GM23248 (cell line): Measurements from ENCODE around the gene PDK1. TPM values are rescaled to one million over a fixed set of nuclear protein-coding genes. Genes with fewer than 3 reads are reported as not detected.
"Not testable (repeated sequence)": the region's sequence is repeated elsewhere in the genome, so short reads cannot be mapped to it uniquely, and the experiment has no call there.

Experiments
- DNase-seq: peaks from one replicate; pipeline ENCODE4 v3.0.0-alpha.2; 2015
- H2AFZ ChIP-seq: fragments of 200-600 bp; sonication (generic); 2 replicates; pipeline ENCODE4 v1.6.1; 2016; ENCODE audit warnings: antibody characterized with exemption
- H3F3A ChIP-seq: fragments of 200-600 bp; sonication (generic); 2 replicates; pipeline ENCODE4 v1.6.1; 2016; ENCODE audit warnings: mild to moderate bottlenecking, antibody characterized with exemption, mixed run types; ENCODE audit not compliant: insufficient read depth
- H3K27ac ChIP-seq: fragments of 200-600 bp; sonication (generic); 2 replicates; pipeline ENCODE4 v1.5.1; 2016; ENCODE audit warnings: mild to moderate bottlenecking
- H3K27me3 ChIP-seq: fragments of 200-600 bp; sonication (generic); replicated peaks from 2 replicates; pipeline ENCODE4 v1.6.1; 2016; ENCODE audit warnings: mild to moderate bottlenecking; ENCODE audit not compliant: insufficient read depth
- H3K36me3 ChIP-seq: fragments of 200-600 bp; sonication (generic); 2 replicates; pipeline ENCODE4 v1.6.1; 2016; ENCODE audit warnings: low read depth, mild to moderate bottlenecking
- H3K4me1 ChIP-seq: fragments of 200-600 bp; sonication (generic); 2 replicates; pipeline ENCODE4 v1.6.1; 2016; ENCODE audit warnings: mild to moderate bottlenecking; ENCODE audit not compliant: insufficient read depth
- H3K4me2 ChIP-seq: fragments of 200-600 bp; sonication (generic); one replicate; pipeline ENCODE4 v1.6.1; 2016; ENCODE audit warnings: mild to moderate bottlenecking; ENCODE audit not compliant: unreplicated experiment
- H3K4me3 ChIP-seq: fragments of 200-600 bp; sonication (generic); 2 replicates; pipeline ENCODE4 v1.5.1; 2016; ENCODE audit warnings: mild to moderate bottlenecking
- H3K79me2 ChIP-seq: fragments of 200-600 bp; sonication (generic); 2 replicates; pipeline ENCODE4 v1.6.1; 2016; ENCODE audit warnings: mild to moderate bottlenecking; ENCODE audit not compliant: insufficient read depth
- H3K9ac ChIP-seq: fragments of 200-600 bp; sonication (generic); 2 replicates; pipeline ENCODE4 v1.6.1; 2016; ENCODE audit warnings: mild to moderate bottlenecking
- H3K9me2 ChIP-seq: fragments of 200-600 bp; sonication (generic); 2 replicates; pipeline ENCODE4 v1.6.1; 2016; ENCODE audit warnings: mixed run types, mild to moderate bottlenecking, moderate library complexity; ENCODE audit not compliant: insufficient read depth
- H3K9me3 ChIP-seq: fragments of 200-600 bp; sonication (generic); one replicate; pipeline ENCODE4 v1.6.1; 2017; ENCODE audit warnings: low read depth
- H4K20me1 ChIP-seq: fragments of 200-600 bp; sonication (generic); 2 replicates; pipeline ENCODE4 v1.6.0; 2016; ENCODE audit not compliant: insufficient read depth
- EZH2 ChIP-seq: fragments of 200-600 bp; sonication (generic); IDR thresholded peaks from 2 replicates; pipeline ENCODE4 v1.6.1; 2018; ENCODE audit warnings: antibody characterized with exemption, mild to moderate bottlenecking; ENCODE audit not compliant: insufficient read depth, poor library complexity, severe bottlenecking
- EZH2phosphoT487 ChIP-seq: fragments of 200-600 bp; sonication (generic); IDR thresholded peaks from 2 replicates; pipeline ENCODE4 v1.6.1; 2018; ENCODE audit warnings: antibody characterized with exemption, moderate library complexity, mild to moderate bottlenecking, low read depth; ENCODE audit not compliant: insufficient read depth
- WGBS, 2 experiments: methylation state at CpG; one replicate each; pipeline ENCODE4 v1.1.6; 2015 to 2017; ENCODE audit warnings: low lambda C conversion rate in 2 of 2, low coverage in 1 of 2; ENCODE audit errors: missing lambda C conversion rate in 2 of 2; 5-methylcytosine and 5-hydroxymethylcytosine counted together
- in situ Hi-C: fragments of 300-500 bp; cut with MboI; formaldehyde crosslinking; loops from 2 replicates; pipeline ENCODE4 v1.15.0; 2020
- polyA plus RNA-seq: library from polyadenylated mRNA; unstranded; fragments of >200 nt; fragmentation: Nextera tagmentation; extraction: Ambion mirVana; gene quantifications from 2 replicates; pipeline ENCODE4 v1.2.1, GENCODE V29; 2016
- total RNA-seq: library from RNA; depleted of rRNA; stranded (reverse); fragments of >200 nt; shearing (Covaris generic); gene quantifications from 2 replicates; pipeline ENCODE4 v1.2.3, GENCODE V29; 2014

Gene PDK1
- total and polyA plus RNA-seq, 2 experiments from 2014 or later = 22.7 to 53.9 TPM

DNA sequence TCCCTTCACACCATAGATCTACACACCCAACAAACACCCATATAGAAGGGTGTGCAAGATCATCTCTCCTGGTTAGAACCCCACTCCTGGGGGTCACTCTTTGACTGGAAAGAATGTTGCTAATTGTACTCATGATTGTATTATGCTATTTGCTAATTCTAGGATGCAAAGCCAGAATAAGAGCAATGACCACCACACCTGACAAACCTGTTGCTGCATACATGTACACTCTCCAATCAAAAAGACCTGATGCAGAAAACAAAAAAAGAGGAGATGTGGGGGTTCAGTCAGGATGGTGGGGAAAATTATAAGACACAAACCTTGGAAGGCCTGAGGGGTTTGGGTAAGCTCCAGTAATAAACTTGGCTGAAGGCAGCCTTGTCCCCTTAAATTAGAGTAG is 36.9 kb upstream of the PDK1 start:
- no peak for TF ChIP-seq EZH2
- TF ChIP-seq EZH2phosphoT487 = no peak
- DNase-seq = no peak

DNA sequence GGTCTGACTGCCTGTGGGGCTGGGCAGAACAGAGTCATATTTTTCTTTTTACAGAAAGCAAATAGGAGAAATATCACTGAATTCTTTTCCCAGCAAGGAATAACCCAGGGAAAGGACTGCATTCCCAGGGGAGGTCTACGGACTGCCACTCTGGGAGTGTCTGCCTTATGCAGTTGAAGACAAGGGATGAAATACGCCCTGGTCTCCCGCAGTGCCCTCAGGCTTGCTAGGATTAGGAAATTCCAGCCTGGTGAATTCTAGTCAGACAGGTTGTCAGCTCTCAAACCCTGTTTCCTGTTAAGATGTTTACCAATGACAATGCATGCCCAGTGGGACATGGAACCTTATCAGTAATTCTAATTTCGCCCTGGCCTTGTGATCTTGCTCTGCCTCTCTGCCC is 30.3 kb upstream of the PDK1 start:
- in situ Hi-C loops = no loop called here
- 82 to 92% methylated on average over 4 of the region's 4 CpGs for WGBS, 2 experiments
- H2AFZ ChIP-seq = no peak overlapping the region
- no peak overlapping the region for H3K4me2 ChIP-seq
- H4K20me1 ChIP-seq = no peaks in the 10 kb centered on the region
- no peak for DNase-seq
- no peak overlapping the region for H3K9ac ChIP-seq
- no peaks in the 10 kb centered on the region for H3K4me1 ChIP-seq
- H3K4me3 ChIP-seq = no peak overlapping the region
- H3K9me2 ChIP-seq = no peaks in the 10 kb centered on the region
- no peaks in the 10 kb centered on the region for H3K36me3 ChIP-seq
- H3K9me3 ChIP-seq = no peaks in the 10 kb centered on the region
- H3K27me3 ChIP-seq = no peaks in the 10 kb centered on the region
- TF ChIP-seq EZH2phosphoT487 (no peak), EZH2 (no peak)
- H3F3A ChIP-seq = no peaks in the 10 kb centered on the region
- no peaks in the 10 kb centered on the region for H3K79me2 ChIP-seq
- H3K27ac ChIP-seq = no peak overlapping the region

More for the DNA sequence above, 36.9 kb upstream of the PDK1 start:
- Histone ChIP-seq H3K27ac (no peak overlapping the region), H3K27me3 (no peaks in the 10 kb centered on the region), H3K4me1 (peaks cover 10% of the 10 kb centered on the region; the same call in 1 of the 2 replicates), H3K9me2 (no peaks in the 10 kb centered on the region), H3K9ac (no peak overlapping the region), H3F3A (peaks cover 10% of the 10 kb centered on the region), H3K4me2 (no peak overlapping the region), H2AFZ (no peak overlapping the region), H3K4me3 (no peak overlapping the region), H3K79me2 (no peaks in the 10 kb centered on the region), H4K20me1 (no peaks in the 10 kb centered on the region), H3K9me3 (no peaks in the 10 kb centered on the region), H3K36me3 (no peaks in the 10 kb centered on the region)
- in situ Hi-C loops = no loop called here

DNA sequence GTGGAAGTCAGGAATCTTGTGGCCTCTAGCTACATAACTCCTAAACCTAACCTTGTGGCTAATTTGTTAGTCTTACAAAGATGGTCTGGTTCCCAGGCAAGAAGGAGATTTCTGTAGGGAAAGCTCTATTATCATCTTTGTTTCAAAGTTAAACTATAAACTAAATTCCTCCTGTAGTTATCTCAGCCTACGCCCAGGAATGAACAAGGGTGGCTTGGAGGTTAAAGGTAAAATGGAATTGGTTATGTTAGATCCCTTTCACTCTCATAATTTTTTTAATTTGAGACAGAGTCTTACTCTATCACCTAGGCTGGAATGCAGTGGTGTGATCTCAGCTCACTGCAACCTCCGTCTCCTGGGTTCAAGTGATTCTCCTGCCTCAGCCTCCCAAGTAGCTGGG is 24.6 kb upstream of the PDK1 start:
- Histone ChIP-seq H3K4me2 (no peak overlapping the region), H3F3A (no peaks in the 10 kb centered on the region), H3K4me1 (no peaks in the 10 kb centered on the region), H3K9me2 (no peaks in the 10 kb centered on the region), H4K20me1 (no peaks in the 10 kb centered on the region), H3K4me3 (no peak overlapping the region), H3K36me3 (no peaks in the 10 kb centered on the region), H3K27me3 (no peaks in the 10 kb centered on the region), H2AFZ (no peak overlapping the region), H3K27ac (no peak overlapping the region), H3K9ac (no peak overlapping the region), H3K9me3 (no peaks in the 10 kb centered on the region), H3K79me2 (no peaks in the 10 kb centered on the region)
- in situ Hi-C loops = no loop called here
- WGBS, 2 experiments = 97 to 99% methylated on average over 2 of the region's 2 CpGs
- no peak for DNase-seq
- TF ChIP-seq EZH2phosphoT487 = no peak
- TF ChIP-seq EZH2 = no peak

DNA sequence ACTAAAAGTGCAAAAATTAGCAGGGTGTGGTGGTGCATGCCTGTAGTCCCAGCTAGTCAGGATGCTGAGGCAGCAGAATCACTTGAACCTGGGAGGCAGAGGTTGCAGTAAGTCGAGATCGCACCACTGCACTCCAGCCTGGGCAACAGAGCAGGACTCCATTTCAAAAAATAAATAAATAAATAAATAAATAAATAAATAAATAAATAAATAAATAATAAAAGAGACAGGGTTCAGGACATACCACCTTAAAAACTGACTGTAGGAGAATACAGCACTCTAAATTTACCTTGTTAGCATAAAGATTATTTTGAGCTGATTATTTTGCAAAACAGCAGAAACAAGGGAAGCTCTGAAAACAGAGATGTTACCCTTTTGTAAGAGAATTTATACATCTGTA is 23.4 kb upstream of the PDK1 start:
- in situ Hi-C loops, H3K27ac ChIP-seq, H3K36me3 ChIP-seq, H2AFZ ChIP-seq, DNase-seq, H3K9ac ChIP-seq, H3K4me1 ChIP-seq, H3K9me3 ChIP-seq, H3K9me2 ChIP-seq, H4K20me1 ChIP-seq, H3K27me3 ChIP-seq, H3F3A ChIP-seq, H3K79me2 ChIP-seq, H3K4me2 ChIP-seq, H3K4me3 ChIP-seq: not testable (repeated sequence)
- 93 to 96% methylated on average over 2 of the region's 2 CpGs for WGBS, 2 experiments

DNA sequence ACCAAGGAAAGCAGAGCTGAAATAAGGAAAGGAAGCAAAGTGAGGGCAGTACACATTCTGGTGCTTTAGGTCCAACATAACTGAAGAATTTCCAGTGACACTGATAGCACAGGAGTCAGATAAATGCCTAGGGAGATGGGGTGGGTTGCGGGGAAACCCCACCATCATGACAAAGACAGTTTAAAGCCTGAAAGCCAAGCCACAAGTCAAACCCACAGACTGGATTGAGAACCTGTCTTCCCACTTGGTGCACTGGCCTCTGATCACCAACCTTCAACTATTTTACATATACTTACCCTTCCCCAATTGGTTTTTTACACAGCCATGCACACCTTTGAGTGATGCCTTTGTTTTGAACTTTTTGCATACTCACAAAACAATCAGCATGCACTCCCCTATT is 22.2 kb upstream of the PDK1 start:
- no peaks in the 10 kb centered on the region for H4K20me1 ChIP-seq
- no peaks in the 10 kb centered on the region for H3K9me2 ChIP-seq
- no peak for TF ChIP-seq EZH2
- H3K36me3 ChIP-seq = no peaks in the 10 kb centered on the region
- H2AFZ ChIP-seq = no peak overlapping the region
- no peaks in the 10 kb centered on the region for H3K79me2 ChIP-seq
- H3K27ac ChIP-seq = no peak overlapping the region
- H3K9ac ChIP-seq = no peak overlapping the region
- H3K4me2 ChIP-seq = no peak overlapping the region
- WGBS, 2 experiments = 92 to 93% methylated on average over 1 of the region's 1 CpG
- no peaks in the 10 kb centered on the region for H3K4me1 ChIP-seq
- DNase-seq = no peak
- in situ Hi-C loops = no loop called here
- no peaks in the 10 kb centered on the region for H3K9me3 ChIP-seq
- no peaks in the 10 kb centered on the region for H3K27me3 ChIP-seq
- no peak overlapping the region for H3K4me3 ChIP-seq
- H3F3A ChIP-seq = no peaks in the 10 kb centered on the region
